ENCODE measurements around the gene CSDE1.

CSDE1 gene

DNA sequence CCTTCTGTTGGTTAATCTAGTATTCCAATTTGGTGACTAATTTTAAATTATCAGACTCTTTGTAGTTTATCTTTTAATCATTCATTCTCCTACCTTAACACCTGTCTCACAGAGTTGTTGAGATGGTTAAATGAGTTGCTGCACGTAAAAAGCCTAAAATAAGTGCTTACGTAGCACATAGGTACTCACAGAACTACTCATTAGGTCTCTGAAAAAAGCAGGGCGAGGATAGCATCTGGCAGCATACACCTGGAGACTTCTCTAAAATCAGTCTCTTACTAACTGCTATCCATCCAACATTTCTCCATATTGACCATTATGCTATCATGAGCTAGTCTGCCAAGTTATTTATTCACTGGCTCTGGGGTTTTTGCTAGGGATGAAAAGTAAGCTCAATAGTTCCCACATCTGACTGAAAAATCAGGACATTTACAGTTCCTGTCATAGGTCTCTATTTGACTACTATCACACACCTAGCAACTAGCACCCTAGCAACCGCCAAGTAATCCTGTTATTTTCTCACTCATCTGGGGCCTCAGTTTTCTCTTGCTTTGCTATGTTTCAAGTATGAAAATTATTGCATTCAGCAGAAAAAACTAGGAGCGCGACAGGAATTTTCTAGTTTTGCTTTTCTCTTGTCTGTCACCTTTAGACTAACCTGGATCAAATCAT lies 11.2 kb downstream of the CSDE1 start:
- no peak for DNase-seq

DNA sequence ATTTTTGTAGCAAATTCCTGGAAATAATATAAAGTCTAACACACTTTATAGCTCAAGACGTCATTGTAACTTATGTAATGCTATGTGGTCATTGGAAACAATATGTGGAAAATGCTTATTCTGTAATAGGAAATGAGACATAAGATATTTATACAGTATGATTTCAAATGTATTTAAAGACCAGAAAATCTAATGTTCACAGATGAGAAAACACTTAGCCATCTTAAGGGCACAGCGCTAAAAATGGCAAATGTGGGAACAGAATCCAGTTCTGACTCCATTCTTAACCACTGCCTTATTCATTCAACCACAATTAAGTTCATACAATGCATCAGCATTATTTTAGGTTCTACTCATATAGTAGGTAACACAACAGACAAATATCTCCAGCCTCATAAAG lies 12.5 kb downstream of the CSDE1 start:
- DNase-seq: no peak

DNA sequence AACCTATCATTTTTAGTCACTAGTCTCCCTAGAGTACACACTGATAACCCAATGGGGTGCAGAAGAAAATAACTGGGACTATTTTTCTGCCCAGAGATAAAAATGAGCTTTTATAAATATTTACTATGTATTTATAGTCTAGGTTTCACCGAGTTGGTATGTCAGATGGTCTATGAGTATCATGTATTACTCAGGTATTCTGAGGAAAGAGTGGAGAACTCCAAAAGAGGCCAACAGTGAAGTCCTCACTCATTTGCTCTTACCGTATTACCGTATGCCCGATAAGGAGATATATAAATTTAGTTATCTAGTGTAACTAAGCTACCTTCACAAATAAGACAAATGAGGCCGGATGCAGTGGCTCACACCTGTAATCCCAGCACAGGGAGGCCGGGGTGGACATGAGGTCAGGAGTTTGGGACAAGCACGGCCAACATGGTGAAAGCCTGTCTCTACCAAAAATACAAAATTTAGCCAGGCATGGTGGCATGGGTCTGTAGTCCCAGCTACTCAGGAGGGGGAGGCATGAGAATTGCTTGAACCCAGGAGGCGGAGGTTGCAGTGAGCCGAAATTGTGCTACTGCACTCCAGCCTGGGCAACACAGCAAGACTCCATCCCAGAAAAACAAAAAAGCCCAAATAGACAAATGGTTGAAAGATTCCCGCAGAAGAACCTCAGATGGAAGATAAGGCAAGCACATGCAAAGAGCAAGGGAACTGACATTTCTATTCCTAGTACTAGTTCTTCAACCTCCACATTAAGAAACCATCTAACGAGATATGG lies 15.6 kb downstream of the CSDE1 start:
- no peak for DNase-seq

DNA sequence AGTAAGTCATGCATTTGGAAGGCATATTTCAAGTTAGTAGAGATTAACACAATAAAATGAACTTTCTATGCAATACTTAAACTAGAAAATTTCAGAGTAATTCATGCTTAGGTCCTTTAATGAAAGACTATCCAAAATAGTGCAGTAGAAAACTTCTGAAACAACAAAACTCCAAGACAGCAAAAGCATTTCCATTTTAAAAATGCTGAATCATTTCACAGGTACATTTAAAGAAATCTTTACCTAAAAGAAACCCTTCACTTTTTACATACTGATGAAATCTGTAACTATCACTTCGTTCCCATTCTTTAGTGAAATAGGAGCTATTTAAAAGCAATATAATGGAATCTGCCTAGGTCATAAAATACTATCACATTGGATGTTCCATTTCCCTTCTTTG lies 17.5 kb downstream of the CSDE1 start:
- DNase-seq: no peak

DNA sequence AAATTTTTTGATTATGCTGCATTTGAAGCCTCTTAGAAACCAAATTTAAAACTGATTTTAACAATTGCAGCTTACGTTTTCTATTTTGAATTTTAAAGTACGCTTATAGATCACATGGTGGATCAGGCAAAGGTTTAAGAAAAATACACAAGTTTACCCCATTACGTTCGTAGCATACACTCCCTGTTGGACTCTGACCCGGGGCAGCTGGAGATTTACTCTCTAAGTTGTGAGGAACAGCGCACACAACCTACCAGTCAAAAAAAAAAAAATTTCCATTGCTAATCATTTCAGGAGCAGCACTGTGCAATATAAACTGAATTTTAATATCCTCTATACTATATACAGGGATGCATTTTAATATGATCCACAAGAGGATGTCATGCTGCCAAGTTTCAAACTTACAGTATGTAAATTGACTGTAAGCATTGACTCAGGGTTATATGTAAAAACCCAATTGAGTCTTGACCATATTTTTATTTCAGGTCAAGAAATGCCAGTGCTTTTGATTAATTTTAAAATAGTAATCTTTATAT lies 20.4 kb downstream of the CSDE1 start:
- DNase-seq: peak; percentile 5

DNA sequence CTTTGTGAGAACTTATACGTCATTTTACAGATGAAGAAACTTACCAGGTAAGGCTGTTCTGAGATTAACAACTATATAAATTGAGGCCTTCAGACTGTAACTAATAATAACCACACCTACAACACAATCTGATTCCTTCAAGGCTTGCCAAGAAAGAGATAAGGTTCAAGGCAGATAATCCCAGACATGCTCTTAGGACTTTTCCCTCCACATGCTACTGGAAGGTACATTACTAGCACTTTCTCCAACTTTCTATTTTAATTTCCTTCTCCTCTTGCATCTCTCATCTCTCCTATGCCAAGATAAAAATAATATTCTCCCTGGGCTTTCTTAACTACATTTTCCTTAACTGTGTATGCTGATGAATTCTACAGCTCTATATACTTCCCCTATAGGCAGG lies 22.3 kb downstream of the CSDE1 start:
- no peak for DNase-seq

DNA sequence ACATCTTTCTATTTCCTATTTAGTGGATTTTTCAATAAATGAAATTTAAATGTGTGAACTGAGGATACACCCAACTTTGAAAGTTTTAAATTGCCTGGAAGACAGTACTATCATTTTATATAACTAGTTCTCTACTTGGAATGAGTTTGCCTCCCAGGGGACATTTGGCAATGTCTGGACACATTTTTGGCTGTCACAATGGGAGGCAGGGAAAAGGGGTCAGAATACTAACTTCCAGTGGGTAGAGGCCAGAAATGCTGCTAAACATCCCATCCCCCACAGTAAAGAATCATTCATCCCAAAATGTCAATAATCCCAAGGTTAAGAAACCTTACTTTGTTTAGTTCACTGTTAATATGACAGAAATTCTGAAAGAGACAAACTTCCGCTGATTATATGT lies 28.0 kb downstream of the CSDE1 start:
- no peak for DNase-seq

DNA sequence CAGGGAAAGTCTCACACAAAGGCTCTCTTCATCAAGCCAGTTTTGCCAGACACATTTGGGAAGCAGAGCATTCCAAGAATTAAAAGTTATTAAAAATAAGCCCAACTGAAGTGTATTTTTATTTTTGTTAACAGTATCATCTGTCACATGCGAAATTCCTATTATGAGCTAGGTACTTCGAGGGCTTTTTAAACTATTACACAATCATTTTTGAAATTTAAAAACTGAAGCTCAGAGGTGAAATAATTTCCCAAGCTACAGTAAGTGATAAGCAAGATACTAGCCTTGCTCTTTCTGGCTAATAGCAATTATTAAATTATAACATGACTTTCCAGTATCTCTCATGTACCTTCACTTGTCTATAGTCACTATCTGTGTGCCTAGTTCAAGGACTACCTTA lies 29.2 kb downstream of the CSDE1 start:
- no peak for DNase-seq

DNA sequence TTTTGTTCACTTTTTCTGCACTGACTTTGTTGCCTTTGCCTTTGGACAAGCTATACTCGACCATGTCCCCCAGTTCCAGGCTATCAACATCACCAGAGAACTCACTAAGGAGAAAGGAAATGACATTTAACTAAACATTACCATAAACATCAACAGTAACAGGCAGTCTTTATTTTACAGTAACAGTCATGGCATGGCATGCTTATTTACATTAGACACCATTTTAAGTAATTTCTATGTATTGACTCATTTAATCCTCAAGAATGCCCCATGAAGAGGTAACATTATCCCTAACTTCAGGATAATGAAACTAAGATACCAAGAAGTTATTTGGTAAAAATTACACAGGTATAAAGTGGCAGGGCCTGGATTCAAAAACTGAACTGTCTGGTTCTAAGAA lies 32.6 kb downstream of the CSDE1 start:
- DNase-seq: no peak

DNA sequence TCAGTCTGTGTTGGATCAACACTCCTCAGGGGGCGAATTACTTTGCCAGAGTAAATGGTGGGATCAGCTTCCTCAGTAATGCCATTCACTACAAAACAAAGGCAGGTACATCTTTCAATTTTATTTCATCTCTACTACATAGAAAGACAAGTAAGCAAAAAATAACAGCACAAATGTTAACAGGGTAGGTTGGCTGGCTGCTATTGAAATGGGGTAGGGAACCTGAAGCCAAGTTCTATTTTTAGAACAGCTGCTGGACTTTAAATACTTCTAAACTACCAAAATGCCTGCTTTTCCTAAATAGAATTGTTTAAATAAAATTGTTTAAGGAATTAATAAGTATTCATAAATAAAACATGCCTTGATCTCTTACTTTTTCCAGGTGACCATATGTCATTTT lies 33.9 kb downstream of the CSDE1 start:
- no peak for DNase-seq

DNA sequence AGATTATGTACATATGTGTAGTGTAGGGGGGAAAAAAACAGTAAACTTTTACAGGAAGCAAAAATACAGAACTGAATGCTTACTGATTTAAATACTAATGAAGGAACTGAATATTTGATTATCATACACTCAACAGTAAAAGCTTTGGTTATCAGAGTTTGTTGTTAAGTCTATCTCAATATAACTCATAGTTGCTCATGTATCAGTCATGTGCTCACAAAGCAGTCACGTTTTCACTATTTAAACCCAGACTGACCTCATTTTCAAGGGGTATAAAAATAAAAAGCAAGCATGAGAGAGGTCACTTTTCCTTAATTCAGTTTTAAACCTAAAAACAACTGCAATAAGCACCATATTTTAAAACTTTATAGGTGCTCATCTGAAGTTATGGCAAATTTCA lies 34.3 kb downstream of the CSDE1 start:
- no peak for DNase-seq

DNA sequence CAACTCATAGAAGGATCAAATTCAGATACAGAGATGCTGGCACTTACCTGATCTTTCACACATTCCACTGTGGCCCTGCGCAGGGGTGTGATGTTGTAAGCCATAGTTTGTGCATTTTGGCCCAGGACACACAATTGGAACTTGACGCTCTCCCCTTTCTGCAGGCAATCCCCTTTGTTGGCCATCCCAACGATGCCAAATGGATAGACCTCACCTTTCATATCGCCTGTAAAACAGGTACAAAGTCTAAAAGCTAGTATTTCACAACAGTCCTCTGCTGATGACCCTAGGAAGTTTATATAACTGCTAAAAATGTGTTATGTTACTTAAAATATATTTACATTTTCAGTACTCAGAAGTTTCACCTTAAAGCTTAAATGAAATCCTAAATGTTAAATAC lies 37.3 kb downstream of the CSDE1 start:
- DNase-seq: no peak

DNA sequence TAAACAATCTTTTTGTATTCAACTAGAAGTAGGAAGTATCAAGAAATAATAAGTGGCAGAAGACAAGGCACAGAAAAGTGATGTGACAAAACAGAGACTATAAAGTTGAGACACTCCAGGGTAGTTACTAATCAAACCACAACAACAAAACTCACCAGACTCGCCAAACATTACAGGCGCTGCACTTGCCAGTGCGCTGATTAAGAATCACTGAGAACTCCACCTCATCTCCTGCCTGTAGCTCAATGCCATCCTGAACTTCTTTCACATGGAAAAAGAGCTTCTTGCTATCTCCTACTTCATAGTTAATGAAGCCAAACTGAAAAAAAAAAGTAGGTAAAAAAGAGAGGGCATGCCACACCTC lies 38.4 kb downstream of the CSDE1 start:
- no peak for DNase-seq

DNA sequence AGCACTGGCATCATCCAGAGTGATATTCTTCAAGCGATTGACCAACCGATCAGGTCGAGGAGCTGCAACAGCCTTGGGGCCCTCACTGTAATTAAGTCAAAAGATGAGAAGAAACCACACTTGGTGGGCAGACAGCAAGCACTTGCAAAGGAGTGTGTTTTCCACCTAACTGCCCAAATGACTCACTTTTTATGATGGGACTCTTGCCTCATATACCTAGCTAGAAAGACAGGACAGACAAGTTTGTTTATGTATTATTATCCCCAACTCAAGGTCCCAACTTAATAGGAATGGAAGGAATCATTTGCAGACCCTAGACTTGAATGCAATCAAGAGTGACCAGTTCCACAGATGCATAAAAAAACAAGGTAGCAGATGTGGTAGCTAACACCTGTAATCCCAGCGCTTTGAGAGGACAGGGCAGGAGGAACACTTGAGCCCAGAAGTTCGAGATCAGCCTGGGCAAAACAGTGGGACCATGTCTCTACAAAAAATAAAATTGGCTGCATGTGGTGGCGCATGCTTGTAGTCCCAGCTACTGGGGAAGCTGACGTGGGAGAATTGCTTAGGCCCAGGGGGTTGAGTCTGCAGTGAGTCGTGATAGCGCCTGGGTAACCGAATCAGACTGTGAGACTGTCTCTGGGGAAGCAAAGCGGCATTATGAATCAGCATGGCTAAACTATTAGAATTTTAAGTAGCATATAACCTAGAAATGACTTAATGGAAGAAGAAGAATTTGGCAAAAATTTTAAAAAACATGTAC lies 38.9 kb downstream of the CSDE1 start:
- DNase-seq: no peak

DNA sequence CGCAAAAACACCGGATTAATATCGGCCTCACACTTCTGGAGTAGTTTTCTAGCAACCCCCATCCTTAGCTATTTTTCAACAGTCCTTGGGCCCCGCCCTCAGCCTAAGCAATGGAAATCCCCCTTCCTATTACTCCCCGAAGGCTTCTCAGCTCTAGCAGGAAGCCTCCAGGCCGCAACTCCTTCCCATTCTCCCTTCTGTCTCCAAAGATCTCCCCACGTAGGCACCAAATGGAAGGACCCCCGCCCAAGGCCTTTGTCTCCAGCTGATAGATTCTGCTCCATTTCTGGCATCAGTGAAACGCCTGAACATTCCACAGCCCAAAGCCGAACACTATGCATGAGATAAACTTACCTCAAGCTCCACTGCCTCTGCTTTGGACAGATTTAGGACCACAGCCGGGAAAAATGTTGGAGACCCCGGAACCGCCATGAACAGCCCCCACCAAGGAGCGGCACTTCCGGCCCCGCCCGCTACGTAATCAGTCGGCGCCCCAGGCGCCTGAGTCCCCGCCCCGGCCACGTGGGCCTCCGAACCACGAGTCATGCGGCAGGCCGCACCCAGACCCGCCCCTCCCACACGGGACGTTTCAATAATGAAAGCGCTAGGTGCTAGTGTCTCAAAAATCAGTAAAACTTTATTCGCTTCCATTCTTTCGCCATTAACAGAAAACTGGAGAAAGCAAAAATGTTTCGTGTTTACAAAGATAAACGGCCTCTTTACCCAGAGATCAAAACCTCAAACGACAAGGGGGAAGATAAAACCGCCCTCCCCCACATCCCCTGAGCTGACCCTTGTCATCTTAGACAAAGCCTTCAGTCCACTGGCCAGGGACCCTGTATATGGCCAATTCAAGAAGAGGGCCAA lies 41.2 kb downstream of the CSDE1 start, which contains the start of gene NRAS:
TSS of gene NRAS (minus strand) at position 468 of the 867 bp plus-strand sequence. CDS start 611 bp downstream, outside the sequence.
- DNase-seq: peak; percentile 65

DNA sequence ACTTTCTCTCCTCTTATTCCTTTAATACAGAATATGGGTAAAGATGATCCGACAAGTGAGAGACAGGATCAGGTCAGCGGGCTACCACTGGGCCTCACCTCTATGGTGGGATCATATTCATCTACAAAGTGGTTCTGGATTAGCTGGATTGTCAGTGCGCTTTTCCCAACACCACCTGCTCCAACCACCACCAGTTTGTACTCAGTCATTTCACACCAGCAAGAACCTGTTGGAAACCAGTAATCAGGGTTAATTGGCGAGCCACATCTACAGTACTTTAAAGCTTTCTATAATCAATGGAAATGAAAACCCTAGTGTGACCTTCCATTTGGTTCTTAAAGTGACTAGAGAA lies 41.9 kb downstream of the CSDE1 start:
- DNase-seq: no peak

DNA sequence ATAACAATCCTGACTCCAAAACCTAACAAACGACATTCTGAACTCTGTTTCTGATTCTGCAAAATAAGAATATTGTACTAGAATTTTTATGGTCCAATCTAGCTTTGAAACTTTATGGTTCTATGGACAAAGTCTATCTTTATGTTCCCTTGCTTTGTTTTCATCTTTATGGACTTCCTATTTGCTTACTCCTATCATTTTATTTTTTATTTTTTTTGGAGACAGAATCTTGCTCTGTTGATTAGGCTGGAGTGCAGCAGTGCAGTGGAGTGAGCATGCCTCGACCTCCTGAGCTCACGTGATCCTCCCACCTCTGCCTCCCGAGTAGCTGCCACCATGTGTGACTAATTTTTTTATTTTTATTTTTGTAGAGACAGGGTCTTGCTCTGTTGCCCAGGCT lies 44.8 kb downstream of the CSDE1 start:
- DNase-seq: no peak

DNA sequence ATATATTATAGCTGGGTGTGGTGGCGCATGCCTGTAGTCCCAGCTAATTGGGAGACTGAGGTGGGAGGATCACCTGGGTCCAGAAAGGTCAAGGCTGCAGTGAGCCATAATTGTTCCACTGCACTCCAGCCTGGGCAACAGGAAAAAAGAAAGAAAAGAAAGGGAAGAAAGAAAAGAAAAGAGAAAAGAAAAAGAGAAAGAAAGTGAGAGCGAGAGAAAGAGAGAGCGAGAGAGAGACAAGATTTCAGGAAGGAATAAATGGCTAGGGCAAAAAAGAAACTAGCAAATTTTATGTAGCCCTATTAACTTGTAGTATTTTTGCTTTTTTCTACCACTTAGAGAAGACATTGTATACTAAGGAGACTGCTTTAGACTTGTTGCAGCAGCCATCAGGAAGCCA lies 47.4 kb downstream of the CSDE1 start:
- DNase-seq: no peak

DNA sequence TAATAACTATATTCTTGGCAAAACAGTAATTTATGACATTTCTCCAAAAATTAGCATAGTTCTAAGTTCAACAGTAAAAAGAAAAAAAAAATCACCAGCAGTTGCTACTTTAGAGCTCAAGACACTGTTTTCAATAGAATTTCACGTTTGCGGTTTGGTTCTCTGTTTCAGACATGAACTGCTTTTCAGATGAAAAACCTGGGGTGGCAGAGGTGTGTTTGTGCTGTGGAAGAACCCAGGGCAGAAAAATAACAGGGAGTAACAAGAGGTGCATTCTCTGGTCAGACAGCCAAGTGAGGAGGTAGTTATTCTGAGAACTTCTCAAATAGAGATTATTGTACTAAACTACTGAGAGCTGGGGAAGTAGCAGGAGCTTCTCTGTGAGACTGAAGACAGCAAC lies 50.2 kb downstream of the CSDE1 start:
- no peak for DNase-seq

DNA sequence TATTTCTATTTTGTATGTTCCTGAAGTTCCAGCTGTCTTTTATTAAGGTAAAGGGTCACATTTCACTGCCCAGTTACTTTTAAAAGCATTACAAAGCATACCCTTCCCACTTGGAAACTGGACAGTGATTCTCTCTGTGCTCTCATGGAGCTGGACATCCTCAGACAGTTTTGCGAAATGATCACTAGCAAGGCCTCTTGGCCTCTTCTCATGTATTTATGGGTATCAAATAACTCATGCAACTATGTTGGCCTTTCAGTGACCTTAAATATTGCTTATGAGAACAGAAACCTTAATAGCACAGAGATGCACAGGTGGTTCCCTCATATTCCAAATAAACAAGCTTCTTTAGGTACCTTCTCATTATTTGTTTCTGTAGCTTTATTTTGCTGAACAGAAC lies 54.5 kb downstream of the CSDE1 start:
- no peak for DNase-seq

DNA sequence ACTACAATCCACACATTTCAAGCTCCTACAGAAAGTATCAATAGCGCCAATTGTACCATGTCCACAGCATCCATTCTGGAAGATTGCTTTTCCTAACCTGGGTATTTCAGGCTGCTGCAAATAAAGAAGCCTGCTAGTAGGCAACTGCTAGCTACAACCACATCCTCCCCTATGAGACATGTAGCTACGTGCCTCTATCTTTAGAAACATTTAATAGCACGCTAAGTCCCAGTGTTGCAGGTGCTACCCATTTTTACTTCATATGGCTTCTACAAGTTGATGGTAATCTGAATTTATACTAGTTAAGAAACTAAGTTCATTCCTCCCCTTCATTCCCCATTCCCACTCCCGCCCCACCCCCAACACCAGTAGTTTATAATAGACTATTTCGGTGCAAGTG lies 55.0 kb downstream of the CSDE1 start:
- DNase-seq: no peak

DNA sequence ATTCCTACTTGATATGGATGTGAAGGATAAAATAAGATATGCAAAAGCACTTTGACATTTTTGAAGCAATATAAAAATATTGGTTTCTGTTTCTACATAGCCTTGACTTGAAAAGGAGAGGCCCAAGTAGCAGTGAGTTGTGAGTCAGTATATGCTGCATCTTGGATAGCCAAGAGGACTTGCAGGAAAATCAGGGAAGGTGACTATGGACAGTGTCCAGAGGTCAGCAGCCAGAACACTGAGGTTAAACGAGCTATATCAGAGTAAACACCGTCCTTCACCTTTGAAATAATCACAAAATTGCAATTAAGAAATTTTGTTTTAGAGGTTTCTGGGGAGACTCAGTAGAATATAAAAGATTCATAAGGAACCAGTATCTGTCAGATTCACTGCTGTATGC lies 55.9 kb downstream of the CSDE1 start:
- DNase-seq: no peak

DNA sequence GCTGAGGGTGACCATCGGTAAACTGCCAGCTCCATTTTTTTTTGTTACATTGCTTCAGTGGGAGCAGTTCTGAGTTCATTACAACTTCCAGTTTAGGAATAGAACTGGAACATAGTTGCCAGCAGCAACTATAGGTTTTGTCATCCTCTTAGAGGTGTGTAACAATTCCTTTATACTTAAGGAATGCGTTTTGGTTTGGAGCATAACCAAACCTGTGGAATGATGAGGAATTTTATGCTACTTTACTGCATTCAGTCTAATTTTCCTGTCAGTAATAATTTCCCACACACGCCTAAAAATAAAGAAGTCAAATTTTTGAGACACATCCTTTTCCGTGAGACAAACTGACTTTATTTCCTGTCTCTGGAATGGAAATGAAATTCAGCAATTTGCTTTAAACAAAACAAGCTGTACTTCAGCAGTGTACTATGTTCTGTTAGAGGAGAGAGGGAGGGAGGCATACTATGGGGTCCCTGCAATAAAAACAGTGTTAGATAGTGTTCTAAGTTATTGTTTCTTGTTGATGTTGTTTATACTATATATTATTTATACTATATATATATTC lies 57.7 kb downstream of the CSDE1 start:
- DNase-seq: no peak

Data from NCI-H526 treated with DMSO at 0.1 percent for 48 hours (cell line).